OCI-LY7 (cell line): ENCODE results near the gene PARVB. TPM values are rescaled to one million over a fixed set of nuclear protein-coding genes. Genes with fewer than 3 reads are reported as not detected.

Source experiments
- BruUV-seq: library from RNA; stranded (reverse); fragments of 400-500 nt; replicated peaks from 2 replicates; lab custom pipeline; 2021; lab: Mats Ljungman, UMichigan
- CTCF ChIA-PET: fragments of 300-600 bp; sonication (Branson Sonifier 250); formaldehyde crosslinking; loops from one replicate; lab custom pipeline; 2022; ENCODE audit warnings: antibody characterized with exemption; ENCODE audit not compliant: unreplicated experiment; lab: Charles Lee
- POLR2A ChIA-PET: fragments of 300-600 bp; sonication (Branson Sonifier 250); formaldehyde crosslinking; loops from one replicate; lab custom pipeline; 2022; ENCODE audit warnings: antibody characterized with exemption; lab: Charles Lee
- DNase-seq: peaks from one replicate; pipeline ENCODE4 v3.0.0-alpha.2; 2015; ENCODE audit warnings: low spot score
- H2AFZ ChIP-seq: fragments of 200-600 bp; sonication (generic), shearing (Covaris generic); 2 replicates; pipeline ENCODE4 v1.6.1; 2014; ENCODE audit warnings: mild to moderate bottlenecking, antibody characterized with exemption, low read length, moderate library complexity
- H3K27ac ChIP-seq: fragments of 200-600 bp; sonication (generic); 2 replicates; pipeline ENCODE4 v1.5.1; 2014; ENCODE audit warnings: mixed run types, low read depth, mild to moderate bottlenecking, moderate library complexity, low read length, inconsistent platforms; ENCODE audit not compliant: poor library complexity, severe bottlenecking
- H3K36me3 ChIP-seq: fragments of 200-600 bp; sonication (generic); 2 replicates; pipeline ENCODE4 v1.6.1; 2014; ENCODE audit warnings: mild to moderate bottlenecking, antibody characterized with exemption, low read length, moderate library complexity, mixed read lengths; ENCODE audit not compliant: insufficient read depth
- H3K4me1 ChIP-seq: fragments of 200-600 bp; sonication (generic); 2 replicates; pipeline ENCODE4 v1.5.1; 2014; ENCODE audit warnings: mild to moderate bottlenecking, low read length; ENCODE audit not compliant: insufficient read depth, poor library complexity, severe bottlenecking
- H3K4me2 ChIP-seq: fragments of 200-600 bp; sonication (generic); 2 replicates; pipeline ENCODE4 v1.6.1; 2014; ENCODE audit warnings: mild to moderate bottlenecking, low read length
- H3K4me3 ChIP-seq: fragments of 200-600 bp; sonication (generic); 2 replicates; pipeline ENCODE4 v1.5.1; 2014; ENCODE audit warnings: mild to moderate bottlenecking, low read depth, low read length; ENCODE audit not compliant: poor library complexity, severe bottlenecking
- H3K79me2 ChIP-seq: fragments of 200-600 bp; sonication (generic); 2 replicates; pipeline ENCODE4 v1.6.1; 2016; ENCODE audit warnings: low read depth, mild to moderate bottlenecking, low read length, moderate library complexity, mixed read lengths; ENCODE audit not compliant: insufficient read depth
- H3K9me2 ChIP-seq: fragments of 200-600 bp; sonication (generic); 2 replicates; pipeline ENCODE4 v1.6.1; 2016; ENCODE audit warnings: mild to moderate bottlenecking, low read length, mixed read lengths; ENCODE audit not compliant: insufficient read depth
- H3K9me3 ChIP-seq: fragments of 200-600 bp; sonication (generic); 2 replicates; pipeline ENCODE4 v1.6.1; 2014; ENCODE audit warnings: mild to moderate bottlenecking, mixed run types, low read length, mixed read lengths
- H4K20me1 ChIP-seq: fragments of 200-600 bp; sonication (generic); 2 replicates; pipeline ENCODE4 v1.6.1; 2014; ENCODE audit warnings: mild to moderate bottlenecking, antibody characterized with exemption, low read length, moderate library complexity, mixed read lengths; ENCODE audit not compliant: insufficient read depth
- EZH2phosphoT487 ChIP-seq: fragments of 200-600 bp; sonication (generic); IDR thresholded peaks from 2 replicates; pipeline ENCODE4 v1.6.1; 2018; ENCODE audit warnings: low read depth, borderline replicate concordance, mild to moderate bottlenecking, mixed run types, antibody characterized with exemption, low read length, moderate library complexity, mixed read lengths
- intact Hi-C: fragments of 100-400 bp; cut with micrococcal nuclease; formaldehyde crosslinking; loops from one replicate; pipeline ENCODE4 v1.10.0; 2022; ENCODE audit not compliant: unreplicated experiment
- total RNA-seq, 2 experiments: library from RNA; depleted of rRNA in 1 of 2; stranded (reverse); fragments of >200 nt in 1 of 2; shearing (Covaris generic) in 1 of 2; gene quantifications; 2 replicates each; pipeline ENCODE4 v1.2.3, GENCODE V29; 2014 to 2022
- TF ChIP-seq, protein P1 (sequence below): fragments of 200-600 bp; sonication (generic); conservative IDR thresholded peaks from 2 replicates; pipeline ENCODE4 v1.5.1; 2014; ENCODE audit warnings: mild to moderate bottlenecking, antibody characterized with exemption, low read length, moderate library complexity, mixed read lengths

PARVB gene
- total RNA-seq, 2 experiments from 2014 or later, result 0.34 TPM; not detected in 1

GRCh38 chr22:44213489-44214043 lies 189.5 kb downstream of the PARVB start:
- ChIA-PET POLR2A (no interaction called here), CTCF (no interaction called here)
- no peaks in the 10 kb centered on the region for H3K9me2 ChIP-seq
- no peaks in the 10 kb centered on the region for H3K9me3 ChIP-seq
- H3K4me1 ChIP-seq, result no peaks in the 10 kb centered on the region
- no peak overlapping the region for H2AFZ ChIP-seq
- no peak overlapping the region for H3K4me2 ChIP-seq
- TF ChIP-seq, protein P1, sequence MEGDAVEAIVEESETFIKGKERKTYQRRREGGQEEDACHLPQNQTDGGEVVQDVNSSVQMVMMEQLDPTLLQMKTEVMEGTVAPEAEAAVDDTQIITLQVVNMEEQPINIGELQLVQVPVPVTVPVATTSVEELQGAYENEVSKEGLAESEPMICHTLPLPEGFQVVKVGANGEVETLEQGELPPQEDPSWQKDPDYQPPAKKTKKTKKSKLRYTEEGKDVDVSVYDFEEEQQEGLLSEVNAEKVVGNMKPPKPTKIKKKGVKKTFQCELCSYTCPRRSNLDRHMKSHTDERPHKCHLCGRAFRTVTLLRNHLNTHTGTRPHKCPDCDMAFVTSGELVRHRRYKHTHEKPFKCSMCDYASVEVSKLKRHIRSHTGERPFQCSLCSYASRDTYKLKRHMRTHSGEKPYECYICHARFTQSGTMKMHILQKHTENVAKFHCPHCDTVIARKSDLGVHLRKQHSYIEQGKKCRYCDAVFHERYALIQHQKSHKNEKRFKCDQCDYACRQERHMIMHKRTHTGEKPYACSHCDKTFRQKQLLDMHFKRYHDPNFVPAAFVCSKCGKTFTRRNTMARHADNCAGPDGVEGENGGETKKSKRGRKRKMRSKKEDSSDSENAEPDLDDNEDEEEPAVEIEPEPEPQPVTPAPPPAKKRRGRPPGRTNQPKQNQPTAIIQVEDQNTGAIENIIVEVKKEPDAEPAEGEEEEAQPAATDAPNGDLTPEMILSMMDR, result no peak
- no peak for TF ChIP-seq EZH2phosphoT487
- no TSS peak for BruUV-seq
- no peaks in the 10 kb centered on the region for H3K36me3 ChIP-seq
- intact Hi-C loops, result no loop called here
- H3K79me2 ChIP-seq, result no peaks in the 10 kb centered on the region
- DNase-seq, result no peak
- no peak overlapping the region for H3K27ac ChIP-seq
- no peaks in the 10 kb centered on the region for H4K20me1 ChIP-seq
- H3K4me3 ChIP-seq, result no peak overlapping the region

- Histone ChIP-seq H3K4me3 (no peak overlapping the region), H3K27ac (no peak overlapping the region), H3K4me1 (no peaks in the 10 kb centered on the region), H3K36me3 (no peaks in the 10 kb centered on the region), H2AFZ (no peak overlapping the region), H3K9me3 (no peaks in the 10 kb centered on the region), H3K79me2 (no peaks in the 10 kb centered on the region), H4K20me1 (no peaks in the 10 kb centered on the region), H3K4me2 (no peak overlapping the region), H3K9me2 (no peaks in the 10 kb centered on the region)
- POLR2A ChIA-PET, result no interaction called here
- TF ChIP-seq, protein P1, result no peak
- no peak for TF ChIP-seq EZH2phosphoT487
- BruUV-seq, result no TSS peak
- intact Hi-C loops, result no loop called here
- no peak for DNase-seq
- CTCF ChIA-PET, result no interaction called here
Measured at GRCh38 chr22:44214187-44214586, 190.1 kb downstream of the PARVB start.

- H4K20me1 ChIP-seq, result no peaks in the 10 kb centered on the region
- no peak overlapping the region for H2AFZ ChIP-seq
- no peak overlapping the region for H3K4me2 ChIP-seq
- H3K79me2 ChIP-seq, result no peaks in the 10 kb centered on the region
- H3K27ac ChIP-seq, result no peak overlapping the region
- POLR2A ChIA-PET, result no interaction called here
- TF ChIP-seq, protein P1, result no peak
- no peak for TF ChIP-seq EZH2phosphoT487
- no peak overlapping the region for H3K4me3 ChIP-seq
- intact Hi-C loops, result no loop called here
- no peaks in the 10 kb centered on the region for H3K4me1 ChIP-seq
- no peaks in the 10 kb centered on the region for H3K36me3 ChIP-seq
- CTCF ChIA-PET, result no interaction called here
- no peak for DNase-seq
- BruUV-seq, result no TSS peak
- H3K9me3 ChIP-seq, result no peaks in the 10 kb centered on the region
- H3K9me2 ChIP-seq, result no peaks in the 10 kb centered on the region
Measured at GRCh38 chr22:44214764-44215163, 190.7 kb downstream of the PARVB start.
